ENCODE measurements around the gene OTOG. TPM values are rescaled to one million over a fixed set of nuclear protein-coding genes. Genes with fewer than 3 reads are reported as not detected.
A peak's percentile ranks its signal among the peaks of the same experiment; 100 is the strongest.

Gene OTOG
- total and polyA plus RNA-seq, 11 donors = not detected

GRCh38 chr11:17578958-17579357 lies 31.9 kb downstream of the OTOG start:
- no peaks in the 10 kb centered on the region for H3K4me1 ChIP-seq
- no peak overlapping the region for H3K4me3 ChIP-seq
- H3K9me3 ChIP-seq = peaks cover 0 to 4% (median 0%) of the 10 kb centered on the region in 12 donors
- no peaks in the 10 kb centered on the region for H3K36me3 ChIP-seq
- ATAC-seq = peak in 3 of 4 donors; percentile 71 to 74 (median 74)
- peak in 3 of 5 donors; percentile 15 to 62 (median 57) for DNase-seq
- 55 to 65% (median 58%) methylated on average over 6 to 8 of the region's 8 CpGs for WGBS, 4 donors
- H3K27me3 ChIP-seq = no peaks in the 10 kb centered on the region
- TF ChIP-seq CTCF (IDR thresholded peaks at IDR 0.05) = no peak
- no peak for TF ChIP-seq POLR2A (IDR thresholded peaks at IDR 0.05)
- intact Hi-C loops (cut with DNase I) = no loop called here
- no peak overlapping the region for H3K27ac ChIP-seq

GRCh38 chr11:17579451-17579850 lies 32.4 kb downstream of the OTOG start:
- DNase-seq (peak in 1 of 5 donors; percentile 9), ATAC-seq (no peak)
- 85 to 90% (median 88%) methylated on average over 5 to 7 of the region's 7 CpGs for WGBS, 4 donors
- H3K9me3 ChIP-seq = peaks cover 0 to 4% (median 0%) of the 10 kb centered on the region in 12 donors
- TF ChIP-seq CTCF (IDR thresholded peaks at IDR 0.05) = no peak
- TF ChIP-seq POLR2A (IDR thresholded peaks at IDR 0.05) = no peak
- H3K4me1 ChIP-seq = no peaks in the 10 kb centered on the region
- intact Hi-C loops (cut with DNase I) = no loop called here
- H3K27me3 ChIP-seq = no peaks in the 10 kb centered on the region
- H3K36me3 ChIP-seq = no peaks in the 10 kb centered on the region
- H3K27ac ChIP-seq = no peak overlapping the region
- no peak overlapping the region for H3K4me3 ChIP-seq

- peaks cover 0 to 4% (median 0%) of the 10 kb centered on the region in 12 donors for H3K9me3 ChIP-seq
- H3K27ac ChIP-seq = no peak overlapping the region
- H3K36me3 ChIP-seq = no peaks in the 10 kb centered on the region
- intact Hi-C loops (cut with DNase I) = no loop called here
- DNase-seq = peak in 1 of 5 donors; percentile 1
- no peak overlapping the region for H3K4me3 ChIP-seq
- ATAC-seq = no peak
- WGBS, 4 donors = 52 to 69% (median 63%) methylated on average over 1 of the region's 1 CpG
- TF ChIP-seq CTCF (IDR thresholded peaks at IDR 0.05) = no peak
- TF ChIP-seq POLR2A (IDR thresholded peaks at IDR 0.05) = no peak
- no peaks in the 10 kb centered on the region for H3K4me1 ChIP-seq
- H3K27me3 ChIP-seq = no peaks in the 10 kb centered on the region
Observed at GRCh38 chr11:17580271-17580670, 33.2 kb downstream of the OTOG start.

GRCh38 chr11:17581036-17581731 lies 34.1 kb downstream of the OTOG start:
- 73 to 82% (median 80%) methylated on average over 6 of the region's 6 CpGs for WGBS, 4 donors
- H3K36me3 ChIP-seq = no peaks in the 10 kb centered on the region
- H3K9me3 ChIP-seq = peaks cover 0 to 4% (median 0%) of the 10 kb centered on the region in 12 donors
- no peak for TF ChIP-seq CTCF (IDR thresholded peaks at IDR 0.05)
- no peak for TF ChIP-seq POLR2A (IDR thresholded peaks at IDR 0.05)
- no peak for ATAC-seq
- no peaks in the 10 kb centered on the region for H3K4me1 ChIP-seq
- no peak overlapping the region for H3K4me3 ChIP-seq
- intact Hi-C loops (cut with DNase I) = no loop called here
- no peaks in the 10 kb centered on the region for H3K27me3 ChIP-seq
- H3K27ac ChIP-seq = no peak overlapping the region
- peak in 1 of 5 donors; percentile 2 for DNase-seq
